Measurements from ENCODE around the gene SLIT1. TPM values are rescaled to one million over a fixed set of nuclear protein-coding genes. Genes with fewer than 3 reads are reported as not detected.

The SLIT1 gene
- total RNA-seq, 1 experiment from 2014 or later: 0.41 TPM

GRCh38 chr10:97075961-97076525 is 109.7 kb downstream of the SLIT1 start:
- no peak for DNase-seq
- Histone ChIP-seq H3K4me1 (no peaks in the 10 kb centered on the region), H3K36me3 (ENCODE audit: control insufficient read depth, insufficient read depth, low read length) (no peaks in the 10 kb centered on the region), H3K4me3 (ENCODE audit: low read depth, low read length) (no peak overlapping the region), H3K9me3 (no peaks in the 10 kb centered on the region), H3K27me3 (replicated peaks; ENCODE audit: control insufficient read depth, insufficient read depth, low read length) (peaks cover 2% of the 10 kb centered on the region)
- Mint-ChIP-seq H3K9me3 (ENCODE audit: unreplicated experiment) (no peaks in the 10 kb centered on the region), H3K27me3 (ENCODE audit: insufficient read depth, unreplicated experiment) (peaks cover 16% of the 10 kb centered on the region), H3K4me1 (ENCODE audit: low read depth, unreplicated experiment) (no peaks in the 10 kb centered on the region), H3K4me3 (ENCODE audit: unreplicated experiment) (no peak overlapping the region), H3K36me3 (ENCODE audit: insufficient read depth, unreplicated experiment) (no peaks in the 10 kb centered on the region), H3K27ac (ENCODE audit: unreplicated experiment) (no peak overlapping the region)
- POLR2A ChIA-PET: no interaction called here
- no peak for TF ChIP-seq CTCF (IDR thresholded peaks at IDR 0.05; ENCODE audit: insufficient read depth in 1 of 2, low read depth in 1 of 2, low read length in 1 of 2, severe bottlenecking in 1 of 2, unreplicated experiment in 1 of 2)
- CTCF ChIA-PET: no interaction called here
- intact Hi-C loops (cut with micrococcal nuclease; ENCODE audit: unreplicated experiment): no loop called here
- BruUV-seq (replicated peaks): no TSS peak

DNA sequence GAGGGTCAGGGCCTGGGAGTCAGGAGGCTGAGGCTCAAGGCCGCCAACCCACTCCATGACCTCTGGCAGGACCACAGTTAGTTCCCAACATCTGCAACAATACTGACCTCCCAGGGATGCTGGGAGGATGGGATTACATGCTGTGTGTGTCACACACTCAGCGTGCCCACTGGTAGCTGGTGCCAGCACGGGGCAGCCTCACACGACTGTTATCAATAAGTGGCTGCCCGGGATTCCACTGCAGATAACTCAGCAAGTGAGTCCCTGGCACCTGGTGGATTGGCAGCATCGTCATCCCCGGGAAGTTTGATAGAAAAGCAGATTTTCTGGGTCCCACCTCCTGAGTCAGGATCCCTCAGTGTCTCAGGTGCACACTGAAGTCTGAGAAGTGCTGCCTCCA is 110.3 kb downstream of the SLIT1 start:
- Histone ChIP-seq H3K4me1 (no peaks in the 10 kb centered on the region), H3K4me3 (ENCODE audit: low read depth, low read length) (no peak overlapping the region), H3K9me3 (no peaks in the 10 kb centered on the region), H3K36me3 (ENCODE audit: control insufficient read depth, insufficient read depth, low read length) (no peaks in the 10 kb centered on the region), H3K27me3 (replicated peaks; ENCODE audit: control insufficient read depth, insufficient read depth, low read length) (peaks cover 2% of the 10 kb centered on the region)
- POLR2A ChIA-PET: no interaction called here
- no peak overlapping the region for H3K27ac Mint-ChIP-seq (ENCODE audit: unreplicated experiment)
- no TSS peak for BruUV-seq (replicated peaks)
- peaks cover 18% of the 10 kb centered on the region for H3K27me3 Mint-ChIP-seq (ENCODE audit: insufficient read depth, unreplicated experiment)
- no peak overlapping the region for H3K4me3 Mint-ChIP-seq (ENCODE audit: unreplicated experiment)
- no peaks in the 10 kb centered on the region for H3K9me3 Mint-ChIP-seq (ENCODE audit: unreplicated experiment)
- no peak for DNase-seq
- intact Hi-C loops (cut with micrococcal nuclease; ENCODE audit: unreplicated experiment): no loop called here
- H3K4me1 Mint-ChIP-seq (ENCODE audit: low read depth, unreplicated experiment): no peaks in the 10 kb centered on the region
- no peaks in the 10 kb centered on the region for H3K36me3 Mint-ChIP-seq (ENCODE audit: insufficient read depth, unreplicated experiment)
- no peak for TF ChIP-seq CTCF (IDR thresholded peaks at IDR 0.05; ENCODE audit: insufficient read depth in 1 of 2, low read depth in 1 of 2, low read length in 1 of 2, severe bottlenecking in 1 of 2, unreplicated experiment in 1 of 2)
- CTCF ChIA-PET: no interaction called here

DNA sequence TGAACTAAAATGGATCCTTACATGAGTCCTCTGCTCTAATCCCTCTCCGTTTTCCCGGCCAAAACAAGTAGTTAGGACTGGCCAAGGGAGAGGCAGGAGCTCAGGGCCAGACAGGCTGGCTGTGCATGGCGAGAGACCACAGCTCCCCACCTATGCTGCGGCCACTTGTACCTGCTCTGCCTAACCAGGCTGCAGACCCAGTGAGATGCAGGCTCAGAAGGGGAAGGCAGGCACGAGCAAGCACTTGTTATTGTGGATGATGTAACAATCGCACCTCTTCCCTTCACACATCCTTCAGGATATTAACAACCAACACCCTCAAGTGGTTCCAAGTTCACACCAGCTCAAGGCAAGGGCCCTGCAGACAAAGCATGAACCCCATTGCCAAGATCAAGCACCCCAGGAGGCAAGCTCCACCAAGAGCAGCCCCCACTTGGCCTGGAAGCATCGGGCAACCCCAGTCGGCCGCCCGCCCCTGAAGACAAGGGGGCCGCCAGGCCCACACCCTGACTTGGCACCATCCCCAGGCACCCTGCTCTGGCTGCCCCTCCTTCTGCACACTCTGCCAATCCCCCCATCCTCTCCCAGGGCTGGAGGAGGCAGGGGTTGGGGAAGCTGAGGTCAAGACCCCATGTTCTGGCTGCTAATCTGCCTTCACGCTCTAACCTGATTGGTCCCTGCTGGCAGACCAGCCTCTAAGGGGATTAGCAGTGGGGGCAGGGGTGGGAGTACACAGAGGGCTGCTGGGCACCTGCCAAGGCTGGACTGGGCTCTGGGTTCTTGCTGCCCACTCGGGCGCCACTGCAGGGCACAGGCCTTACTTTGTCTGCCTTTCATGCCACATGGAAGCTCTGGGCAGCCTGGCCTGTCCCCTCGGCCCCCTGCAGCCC is 111.3 kb downstream of the SLIT1 start:
- CTCF ChIA-PET: interaction anchor here (0.9 to 3.1 kb wide), 2 partner anchors 116 to 135 kb away, joined by 3 to 65 read pairs; no protein-coding TSS in a partner anchor
- no peaks in the 10 kb centered on the region for H3K9me3 ChIP-seq
- H3K4me3 Mint-ChIP-seq (ENCODE audit: unreplicated experiment): no peak overlapping the region
- no peak overlapping the region for H3K4me3 ChIP-seq (ENCODE audit: low read depth, low read length)
- POLR2A ChIA-PET: no interaction called here
- peaks cover 2% of the 10 kb centered on the region for H3K27me3 ChIP-seq (replicated peaks; ENCODE audit: control insufficient read depth, insufficient read depth, low read length)
- no peaks in the 10 kb centered on the region for H3K4me1 ChIP-seq
- peaks cover 18% of the 10 kb centered on the region for H3K27me3 Mint-ChIP-seq (ENCODE audit: insufficient read depth, unreplicated experiment)
- no peaks in the 10 kb centered on the region for H3K4me1 Mint-ChIP-seq (ENCODE audit: low read depth, unreplicated experiment)
- no peaks in the 10 kb centered on the region for H3K36me3 Mint-ChIP-seq (ENCODE audit: insufficient read depth, unreplicated experiment)
- BruUV-seq (replicated peaks): no TSS peak
- no peaks in the 10 kb centered on the region for H3K9me3 Mint-ChIP-seq (ENCODE audit: unreplicated experiment)
- no peak overlapping the region for H3K27ac Mint-ChIP-seq (ENCODE audit: unreplicated experiment)
- intact Hi-C loops (cut with micrococcal nuclease; ENCODE audit: unreplicated experiment): loop anchor here (5.0 kb wide), 2 partner anchors 123 to 158 kb away; no protein-coding TSS in a partner anchor
- no peaks in the 10 kb centered on the region for H3K36me3 ChIP-seq (ENCODE audit: control insufficient read depth, insufficient read depth, low read length)
- no peak for TF ChIP-seq CTCF (IDR thresholded peaks at IDR 0.05; ENCODE audit: insufficient read depth in 1 of 2, low read depth in 1 of 2, low read length in 1 of 2, severe bottlenecking in 1 of 2, unreplicated experiment in 1 of 2)
- DNase-seq: no peak

All from Caco-2 (cell line).